ENCODE data around the gene SLFN5. TPM values are rescaled to one million over a fixed set of nuclear protein-coding genes. Genes with fewer than 3 reads are reported as not detected.

The SLFN5 gene
- total and polyA plus RNA-seq, 7 donors, result 1.2 to 26.2 (median 23.0) TPM

GRCh38 chr17:35235289-35235688, 7.6 kb upstream of the SLFN5 start:
- no peak for DNase-seq
- Histone ChIP-seq H3K9me3 (no peaks in the 10 kb centered on the region), H3K4me3 (no peak overlapping the region), H3K4me1 (no peaks in the 10 kb centered on the region), H3K27ac (no peak overlapping the region), H3K36me3 (no peaks in the 10 kb centered on the region), H3K27me3 (no peaks in the 10 kb centered on the region)
- intact Hi-C loops (cut with DNase I), result no loop called here
- WGBS, 2 donors, result 88 to 92% methylated on average over 3 of the region's 3 CpGs
- TF ChIP-seq POLR2A (IDR thresholded peaks at IDR 0.05) (no peak), EP300 (IDR thresholded peaks at IDR 0.05) (no peak), CTCF (IDR thresholded peaks at IDR 0.05) (no peak), POLR2AphosphoS5 (IDR thresholded peaks at IDR 0.05) (no peak)

- Histone ChIP-seq H3K27ac (no peak overlapping the region), H3K4me3 (no peak overlapping the region), H3K4me1 (no peaks in the 10 kb centered on the region), H3K36me3 (no peaks in the 10 kb centered on the region), H3K9me3 (no peaks in the 10 kb centered on the region), H3K27me3 (no peaks in the 10 kb centered on the region)
- TF ChIP-seq POLR2A (IDR thresholded peaks at IDR 0.05) (no peak), EP300 (IDR thresholded peaks at IDR 0.05) (no peak), CTCF (IDR thresholded peaks at IDR 0.05) (no peak), POLR2AphosphoS5 (IDR thresholded peaks at IDR 0.05) (no peak)
- no peak for DNase-seq
- 43 to 47% methylated on average over 2 of the region's 2 CpGs for WGBS, 2 donors
- intact Hi-C loops (cut with DNase I), result no loop called here
Measured at GRCh38 chr17:35235917-35236316, 7.0 kb upstream of the SLFN5 start.

- Histone ChIP-seq H3K4me1 (peaks cover 0 to 7% (median 5%) of the 10 kb centered on the region in 4 donors), H3K27ac (no peak overlapping the region), H3K36me3 (no peaks in the 10 kb centered on the region), H3K9me3 (no peaks in the 10 kb centered on the region), H3K4me3 (no peak overlapping the region), H3K27me3 (no peaks in the 10 kb centered on the region)
- no peak for DNase-seq
- intact Hi-C loops (cut with DNase I), result no loop called here
- WGBS, 2 donors, result 76 to 81% methylated on average over 5 of the region's 5 CpGs
- TF ChIP-seq CTCF (IDR thresholded peaks at IDR 0.05) (no peak), EP300 (IDR thresholded peaks at IDR 0.05) (no peak), POLR2A (IDR thresholded peaks at IDR 0.05) (no peak), POLR2AphosphoS5 (IDR thresholded peaks at IDR 0.05) (no peak)
Measured at GRCh38 chr17:35236821-35237220, 6.1 kb upstream of the SLFN5 start.

- H3K36me3 ChIP-seq, result no peaks in the 10 kb centered on the region
- peaks cover 0 to 13% (median 12%) of the 10 kb centered on the region in 4 donors for H3K4me1 ChIP-seq
- 64 to 66% methylated on average over 2 of the region's 2 CpGs for WGBS, 2 donors
- H3K4me3 ChIP-seq, result no peak overlapping the region
- no peaks in the 10 kb centered on the region for H3K9me3 ChIP-seq
- TF ChIP-seq POLR2A (IDR thresholded peaks at IDR 0.05), result no peak
- TF ChIP-seq POLR2AphosphoS5 (IDR thresholded peaks at IDR 0.05), result no peak
- TF ChIP-seq CTCF (IDR thresholded peaks at IDR 0.05), result no peak
- TF ChIP-seq EP300 (IDR thresholded peaks at IDR 0.05), result no peak
- intact Hi-C loops (cut with DNase I), result no loop called here
- H3K27me3 ChIP-seq, result no peaks in the 10 kb centered on the region
- DNase-seq, result no peak
- H3K27ac ChIP-seq, result no peak overlapping the region
Measured at GRCh38 chr17:35238821-35239220, 4.1 kb upstream of the SLFN5 start.

GRCh38 chr17:35239823-35240222, 3.0 kb upstream of the SLFN5 start:
- H3K27me3 ChIP-seq, result no peaks in the 10 kb centered on the region
- no peaks in the 10 kb centered on the region for H3K9me3 ChIP-seq
- no peaks in the 10 kb centered on the region for H3K36me3 ChIP-seq
- DNase-seq, result no peak
- TF ChIP-seq CTCF (IDR thresholded peaks at IDR 0.05) (no peak), EP300 (IDR thresholded peaks at IDR 0.05) (no peak), POLR2AphosphoS5 (IDR thresholded peaks at IDR 0.05) (no peak), POLR2A (IDR thresholded peaks at IDR 0.05) (no peak)
- WGBS, 2 donors, result 75 to 77% methylated on average over 4 of the region's 4 CpGs
- H3K27ac ChIP-seq, result no peak overlapping the region
- peaks cover 0 to 23% (median 22%) of the 10 kb centered on the region in 4 donors for H3K4me1 ChIP-seq
- intact Hi-C loops (cut with DNase I), result loop anchor here (5.0 to 10.0 kb wide), 3 partner anchors 207 to 1305 kb away; partner anchors contain the start of genes GGNBP2, LIG3 and SLFN13
- no peak overlapping the region for H3K4me3 ChIP-seq
